GM19324 (cell line): ENCODE measurements around the gene KCNK17.

Experiments
- ATAC-seq: cut with Tn5 transposase; IDR thresholded peaks from one replicate; pipeline ENCODE4 v1.9.1; 2021; ENCODE audit warnings: mild to moderate bottlenecking, moderate library complexity; ENCODE audit not compliant: unreplicated experiment, low FRiP score

KCNK17 gene

DNA sequence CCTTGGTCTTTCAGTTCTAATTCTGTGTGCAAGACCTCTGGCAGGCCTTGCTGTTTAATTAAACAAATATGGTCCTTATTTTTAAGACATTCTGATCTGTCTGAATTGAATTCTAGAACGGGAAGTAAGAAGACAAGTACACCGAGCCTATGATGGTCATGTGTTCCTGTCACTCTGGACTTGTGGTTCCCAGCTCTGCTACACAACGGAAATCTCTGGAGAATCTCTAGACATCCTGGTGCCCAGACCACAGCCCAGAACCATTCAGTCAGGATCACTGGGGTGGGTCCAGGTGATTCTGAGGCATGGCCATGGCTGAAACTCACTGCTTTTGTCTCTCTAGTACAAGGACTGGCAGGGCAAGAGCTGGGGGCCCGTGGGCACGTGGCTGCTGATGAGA is 24.2 kb upstream of the KCNK17 start:
- no peak for ATAC-seq

DNA sequence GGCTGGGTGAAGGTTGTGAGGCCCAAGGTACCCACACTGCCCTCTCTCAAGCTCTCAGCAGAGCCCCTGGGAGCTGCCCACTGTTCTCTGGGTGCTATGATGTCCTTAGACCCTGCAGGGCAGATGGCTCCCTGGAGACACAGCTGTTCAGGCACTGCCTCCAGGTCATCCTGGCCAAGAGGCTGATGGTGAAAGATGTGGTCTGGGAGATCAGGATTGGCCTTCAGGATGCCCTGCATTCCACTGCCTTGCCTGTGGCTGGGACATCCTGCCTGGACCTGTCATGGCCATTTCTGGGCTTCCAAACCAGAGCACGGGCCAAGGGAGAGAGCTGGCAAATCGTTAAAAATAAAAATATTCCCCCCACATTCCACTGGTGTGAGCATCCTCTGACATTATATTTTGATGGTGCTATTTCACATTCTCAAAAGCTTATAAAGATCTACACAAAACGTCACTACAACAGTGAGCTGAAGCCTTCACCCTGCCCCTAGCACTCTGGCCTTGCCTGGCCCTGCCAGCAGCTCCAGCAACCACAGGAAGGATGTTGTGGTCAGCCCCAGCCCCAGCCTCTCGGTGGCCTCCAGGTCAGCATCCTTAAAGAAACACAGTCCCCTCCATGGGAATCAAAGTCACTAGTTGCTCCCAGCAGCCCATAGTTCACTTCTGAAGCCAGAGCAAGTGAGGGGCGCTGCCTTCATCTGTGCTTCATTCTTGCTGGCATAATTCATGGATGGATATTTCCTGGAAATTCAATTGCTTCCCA is 21.7 kb upstream of the KCNK17 start:
- no peak for ATAC-seq

DNA sequence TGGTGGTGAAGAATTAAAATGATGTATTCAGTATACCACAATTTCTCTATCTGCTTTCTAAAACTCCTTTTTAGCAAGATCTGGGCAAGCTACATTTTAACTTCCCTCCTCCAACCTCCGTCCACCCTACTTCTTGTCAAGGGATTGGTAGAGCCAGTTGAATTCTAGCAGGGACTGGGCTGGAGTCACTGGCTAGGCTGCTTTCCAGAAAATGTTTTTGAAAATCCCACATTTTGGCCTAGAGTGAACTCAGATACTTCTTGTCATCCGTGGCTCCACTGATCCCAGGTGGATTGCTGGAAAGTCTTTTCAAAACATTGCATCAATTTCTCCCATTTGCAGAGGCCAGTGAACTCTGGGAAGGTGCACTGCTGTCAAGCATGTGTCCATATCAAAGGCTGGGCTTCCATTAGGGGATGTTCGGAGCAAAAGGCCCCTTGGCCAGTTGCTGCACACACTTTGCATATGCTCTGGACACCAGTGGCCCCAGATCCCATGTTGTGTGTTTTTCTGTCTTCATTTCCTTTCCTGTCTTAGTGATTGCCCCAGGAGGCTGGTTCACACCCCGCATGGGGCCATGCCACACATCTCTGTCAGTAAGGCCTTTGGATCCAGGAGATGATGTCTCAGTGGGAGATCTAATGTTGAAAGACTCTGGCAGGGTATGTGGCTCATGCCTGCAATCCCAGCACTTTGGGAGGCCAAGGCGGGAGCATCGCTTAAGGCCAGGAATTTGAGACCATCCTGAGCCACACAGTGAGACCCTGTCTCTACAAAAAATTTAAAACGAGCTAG is 19.6 kb upstream of the KCNK17 start:
- ATAC-seq = no peak

DNA sequence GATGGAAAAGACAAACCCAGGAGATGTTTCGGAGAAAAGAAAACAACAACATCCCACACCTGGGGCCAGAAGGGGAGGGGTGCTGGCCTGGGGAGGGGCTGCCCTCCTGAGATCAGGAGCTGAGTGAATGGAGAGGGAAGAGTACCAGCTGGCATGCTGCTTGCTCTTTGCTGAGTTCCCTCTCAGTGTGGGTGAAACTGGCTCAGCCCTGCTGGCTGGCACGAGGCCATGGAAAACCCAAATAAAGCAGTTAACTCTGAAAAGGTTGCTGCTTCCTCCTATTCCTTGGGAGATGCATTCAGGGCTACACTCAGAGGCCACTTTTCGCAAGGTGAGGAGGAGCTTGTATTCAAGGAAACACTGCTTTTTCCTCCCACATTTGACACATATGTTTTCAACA is 16.3 kb upstream of the KCNK17 start:
- ATAC-seq = no peak

DNA sequence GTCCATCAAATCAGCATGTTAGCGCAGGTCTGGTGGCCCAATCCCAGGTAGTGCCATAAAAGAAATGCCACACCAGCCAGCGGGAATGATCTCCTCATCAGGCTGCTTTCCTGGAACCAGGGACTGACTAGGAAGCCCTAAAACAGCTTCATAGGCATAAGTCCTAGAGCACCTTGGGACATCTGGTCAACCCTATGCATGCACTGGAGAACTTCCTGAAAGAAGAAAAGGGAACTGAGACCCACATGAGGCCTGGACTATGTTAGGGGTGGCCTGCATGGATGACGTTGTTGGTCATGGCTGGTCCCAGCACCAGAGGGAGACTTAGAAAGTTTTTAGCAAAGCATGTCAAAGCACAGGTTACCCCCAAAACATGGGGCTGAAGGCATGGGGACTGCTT is 15.8 kb upstream of the KCNK17 start:
- ATAC-seq = no peak

DNA sequence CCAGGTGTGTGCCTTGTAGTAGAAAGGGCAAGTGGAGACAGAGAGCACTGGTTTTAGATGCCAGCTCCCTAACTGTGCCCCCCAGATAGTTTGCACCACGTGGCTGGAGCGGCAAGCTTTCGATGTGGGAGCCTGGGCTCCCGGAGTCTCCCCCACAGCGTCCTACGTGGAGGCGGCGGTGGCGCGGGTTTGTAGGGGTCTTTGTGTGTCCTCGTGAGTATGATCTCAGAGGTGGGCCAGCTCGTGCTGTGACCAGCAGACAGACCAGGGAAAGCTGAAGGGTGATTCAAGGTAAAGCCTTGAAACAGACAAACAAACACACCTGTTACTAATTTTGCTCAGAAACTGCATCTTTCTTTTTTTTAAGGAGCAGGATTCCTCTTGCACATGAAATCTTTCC is 13.8 kb upstream of the KCNK17 start:
- ATAC-seq = no peak

DNA sequence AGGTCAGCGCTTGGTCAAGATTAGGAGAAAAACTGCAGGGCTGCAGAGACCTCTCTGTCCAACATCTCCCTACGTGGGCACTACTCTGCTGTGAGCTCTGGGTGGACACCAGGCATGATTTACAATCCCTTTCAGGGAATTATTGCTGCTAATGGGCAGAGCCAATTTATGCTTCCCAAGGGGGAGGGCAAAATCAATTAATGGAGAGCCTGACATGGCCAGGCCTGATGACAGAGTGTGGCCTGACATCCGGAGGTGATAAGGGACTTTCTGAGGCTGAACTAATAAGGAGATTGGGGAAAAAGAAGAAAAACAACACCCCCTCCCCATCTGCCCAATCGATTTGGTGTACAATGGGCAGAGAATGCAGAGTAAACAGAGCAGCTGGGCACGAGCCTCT is 13.3 kb upstream of the KCNK17 start:
- ATAC-seq = no peak

DNA sequence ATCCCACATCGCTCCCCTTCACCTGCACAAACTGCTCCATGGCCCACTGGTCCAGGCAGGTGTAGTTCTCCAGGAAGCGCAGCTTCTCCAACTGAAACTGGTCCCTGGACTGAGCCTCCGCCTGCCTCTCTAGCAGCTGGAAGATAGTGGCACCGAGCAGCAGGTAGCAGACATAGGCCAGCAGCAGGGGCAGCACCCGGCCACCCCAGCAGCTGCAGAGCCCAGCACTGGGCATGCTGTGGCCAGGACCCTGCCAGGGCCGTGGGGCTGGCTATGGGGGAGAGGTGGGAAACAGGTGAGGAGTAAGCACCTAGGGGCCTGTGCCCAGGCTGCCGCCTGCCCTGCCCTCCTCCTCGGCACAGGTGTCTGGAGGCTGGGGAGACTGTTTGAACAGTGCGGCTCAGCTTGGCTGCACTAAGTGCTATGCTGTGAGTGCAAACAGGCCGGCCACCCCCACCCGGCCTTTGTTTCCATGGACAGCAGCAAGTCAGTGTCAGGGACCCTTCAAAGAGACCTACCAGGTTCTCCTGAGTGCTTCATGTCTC is 8.2 kb upstream of the KCNK17 start, which contains the start of gene KCNK16:
TSS of gene KCNK16 (minus strand) at position 397 of the 545 bp plus-strand sequence. CDS start at position 235, 162 bp downstream.
- ATAC-seq = no peak

DNA sequence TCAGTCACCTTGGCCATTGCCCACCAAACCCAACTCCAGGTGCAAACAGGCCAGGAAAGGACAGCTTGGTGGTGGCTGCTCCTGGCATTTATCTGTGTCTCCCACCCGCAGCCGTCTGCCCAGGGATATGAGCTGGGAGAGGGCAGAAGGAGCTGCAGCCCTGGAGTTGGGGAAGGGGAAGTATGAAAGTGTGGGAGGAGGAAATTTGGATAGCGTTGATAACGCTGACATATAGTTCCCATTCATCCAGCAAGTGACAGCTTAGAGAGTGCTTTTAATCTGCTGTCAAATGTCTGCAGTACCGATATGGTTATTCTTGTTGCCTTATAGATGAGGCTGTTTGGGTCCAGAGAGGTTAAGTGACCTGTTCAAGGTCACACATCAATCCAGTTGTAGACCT is 7.5 kb upstream of the KCNK17 start:
- no peak for ATAC-seq

DNA sequence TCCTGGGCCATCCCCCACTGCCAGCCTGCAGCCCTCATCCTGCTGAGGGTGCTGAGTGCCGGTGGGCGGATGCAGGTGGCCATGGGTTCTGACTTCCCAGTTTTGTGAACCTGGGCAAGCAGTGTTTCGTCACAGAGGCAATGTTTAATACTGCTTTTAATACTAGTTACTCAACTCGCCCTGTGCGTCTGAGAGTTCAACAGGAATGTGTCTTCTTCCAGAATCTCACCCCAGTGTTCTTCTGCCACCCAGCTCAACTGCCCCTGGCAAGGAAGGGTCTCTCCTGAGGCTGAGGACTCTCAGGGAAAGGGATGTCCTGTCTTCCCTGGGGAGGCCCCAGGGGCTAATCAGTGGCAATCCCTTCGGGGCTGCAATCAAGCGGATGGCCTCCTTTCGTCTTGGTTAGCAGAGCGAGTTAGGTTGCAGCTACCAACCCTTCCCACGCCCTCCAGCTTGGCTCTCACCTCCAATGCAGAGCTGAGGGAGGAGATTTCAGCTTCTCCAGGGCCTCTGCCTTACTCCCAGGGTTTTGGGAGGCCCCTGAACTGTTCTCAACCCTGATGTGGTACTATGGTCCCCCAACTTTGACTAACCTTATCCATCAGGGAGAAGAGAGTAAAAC is 6.3 kb upstream of the KCNK17 start:
- ATAC-seq = no peak

DNA sequence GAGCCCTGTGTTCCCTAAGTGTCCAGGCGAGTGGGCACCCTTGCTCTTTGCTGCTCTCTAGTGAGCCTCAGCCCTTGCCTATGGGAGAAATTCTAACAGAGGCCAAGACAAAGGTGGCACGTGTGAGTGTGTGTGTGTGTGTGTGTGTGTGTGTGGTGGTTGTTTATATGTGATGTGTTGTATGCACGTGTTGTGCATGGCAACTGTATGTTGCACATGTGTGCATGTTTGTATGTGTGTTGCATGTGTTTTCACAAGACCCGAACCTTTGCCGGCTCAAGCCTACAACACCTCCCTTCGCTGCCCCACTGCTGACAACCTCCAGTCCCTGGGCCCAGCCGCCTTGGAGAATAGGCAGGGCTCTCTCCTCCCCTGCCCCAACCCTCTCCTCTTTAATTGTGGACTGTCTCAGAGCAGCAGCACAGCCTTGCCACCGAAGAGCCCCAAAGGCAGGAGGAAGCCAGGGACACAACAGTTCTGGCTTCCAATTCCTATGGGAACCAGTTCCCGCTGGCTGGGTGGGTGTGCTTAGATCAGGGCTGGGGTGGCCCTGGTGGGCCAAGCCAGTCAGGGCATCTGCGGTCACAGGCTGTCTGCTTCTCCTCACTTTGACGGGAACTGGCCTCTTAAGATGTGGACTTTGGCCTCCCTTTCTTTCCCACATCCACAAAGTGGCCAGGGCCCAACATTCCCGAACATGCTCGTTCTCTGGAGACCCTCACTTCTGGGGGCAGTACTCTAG is 5.6 kb upstream of the KCNK17 start:
- ATAC-seq = no peak

DNA sequence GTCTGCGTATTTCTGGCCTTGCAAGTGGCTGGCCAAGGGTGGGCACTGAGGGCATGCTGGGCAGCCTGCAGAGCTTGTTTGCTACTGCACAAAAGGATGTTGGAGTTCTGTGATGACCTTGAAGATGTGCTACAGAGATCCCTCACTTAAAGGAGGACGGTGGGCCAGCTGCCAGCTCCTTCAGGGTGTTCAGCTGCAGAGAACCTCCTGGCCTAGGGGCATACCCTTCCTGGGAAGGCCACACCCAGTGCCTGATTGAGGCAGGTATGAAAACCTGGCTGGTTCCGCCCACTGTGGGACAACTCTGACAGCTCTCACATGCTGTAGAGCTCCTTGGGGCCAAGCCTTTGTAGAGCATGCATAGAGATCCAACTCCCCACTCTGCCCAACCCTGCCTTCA is 3.0 kb upstream of the KCNK17 start:
- no peak for ATAC-seq

DNA sequence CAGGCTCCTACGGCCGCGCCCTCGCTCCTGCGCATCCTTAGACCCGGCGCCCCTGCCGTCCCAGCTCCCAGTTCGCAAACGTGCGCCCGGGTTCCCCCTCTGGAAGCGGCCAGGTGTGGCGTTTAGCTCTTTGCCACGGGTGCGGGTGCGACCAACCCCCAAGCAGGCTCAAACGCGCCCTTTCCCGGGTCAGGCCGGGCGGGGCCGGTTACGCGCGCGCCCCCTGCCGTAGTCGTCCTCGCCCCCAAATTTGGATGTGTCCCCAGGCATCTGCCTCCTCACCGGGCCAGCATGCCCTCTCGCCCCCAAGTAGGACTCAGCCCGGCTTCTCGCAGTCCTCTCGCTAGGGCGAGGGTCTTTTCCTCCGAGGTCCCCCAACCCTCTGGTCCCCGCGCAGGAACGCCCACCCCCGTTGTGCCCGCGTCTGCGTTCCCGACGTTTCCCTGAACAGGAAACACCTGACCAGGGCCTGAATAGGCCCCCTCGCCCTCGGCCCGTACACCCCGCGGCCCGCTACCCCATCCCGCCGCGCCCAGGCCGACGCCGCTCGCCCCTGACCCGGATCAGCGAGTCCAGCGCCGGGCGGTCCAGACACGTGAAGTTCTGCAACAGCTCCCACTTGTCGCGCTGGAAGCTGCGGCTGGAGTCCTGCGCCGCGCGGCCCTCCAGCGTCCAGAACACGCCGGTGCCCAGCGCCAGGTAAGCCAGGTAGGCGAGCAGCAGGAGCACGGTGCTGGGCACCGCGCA is 520 bp downstream of the KCNK17 start:
- ATAC-seq = no peak

DNA sequence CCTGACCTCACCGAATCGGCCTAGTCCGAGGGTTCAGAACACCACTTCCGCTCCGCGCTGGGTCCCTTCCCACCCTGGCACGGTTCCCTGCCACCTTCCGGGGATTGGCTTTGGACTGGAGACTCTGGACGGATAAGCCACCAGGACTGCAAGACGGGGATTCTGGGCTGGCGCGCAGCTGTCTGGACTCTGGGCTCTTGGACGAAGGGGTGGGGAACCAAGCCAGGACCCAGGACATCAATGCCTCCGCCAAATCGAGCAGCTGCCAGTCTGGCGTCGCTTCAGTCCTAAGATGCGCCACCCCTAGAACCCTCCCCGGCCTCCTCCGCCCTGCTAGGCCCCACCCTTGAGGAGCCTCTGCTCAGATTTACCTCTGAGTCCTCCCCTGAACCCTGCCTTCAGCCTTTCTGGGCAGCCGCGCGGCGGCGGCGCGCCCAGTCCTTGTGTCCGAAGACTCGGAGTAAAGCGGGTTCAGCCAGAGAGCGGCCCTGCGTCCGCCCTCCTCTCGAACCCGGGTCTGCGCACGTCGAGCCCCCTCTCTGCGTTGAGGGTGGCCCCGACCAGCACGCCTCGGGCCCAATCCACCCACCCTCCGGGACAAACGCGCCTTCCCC is 1.2 kb downstream of the KCNK17 start:
- ATAC-seq = no peak

DNA sequence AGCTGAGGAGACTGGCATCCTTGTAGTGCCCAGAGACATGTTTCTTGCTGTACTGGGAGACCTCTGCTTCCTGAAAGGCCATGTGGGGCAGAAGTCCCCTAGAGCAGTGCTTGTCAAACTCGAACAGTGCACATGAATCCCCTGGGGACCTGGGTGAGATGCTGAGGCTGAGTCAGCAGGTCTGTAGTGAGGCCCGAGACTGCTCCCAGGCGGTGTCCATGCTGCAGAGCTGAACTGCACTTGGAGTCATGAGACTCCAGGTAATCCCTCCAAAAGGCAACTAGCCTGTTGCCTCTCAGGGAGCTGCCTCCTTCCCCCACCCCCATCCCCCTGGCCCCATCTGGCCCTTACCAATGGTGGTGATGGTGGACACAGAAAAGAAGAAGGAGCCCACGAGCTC is 3.7 kb downstream of the KCNK17 start:
- ATAC-seq = no peak

DNA sequence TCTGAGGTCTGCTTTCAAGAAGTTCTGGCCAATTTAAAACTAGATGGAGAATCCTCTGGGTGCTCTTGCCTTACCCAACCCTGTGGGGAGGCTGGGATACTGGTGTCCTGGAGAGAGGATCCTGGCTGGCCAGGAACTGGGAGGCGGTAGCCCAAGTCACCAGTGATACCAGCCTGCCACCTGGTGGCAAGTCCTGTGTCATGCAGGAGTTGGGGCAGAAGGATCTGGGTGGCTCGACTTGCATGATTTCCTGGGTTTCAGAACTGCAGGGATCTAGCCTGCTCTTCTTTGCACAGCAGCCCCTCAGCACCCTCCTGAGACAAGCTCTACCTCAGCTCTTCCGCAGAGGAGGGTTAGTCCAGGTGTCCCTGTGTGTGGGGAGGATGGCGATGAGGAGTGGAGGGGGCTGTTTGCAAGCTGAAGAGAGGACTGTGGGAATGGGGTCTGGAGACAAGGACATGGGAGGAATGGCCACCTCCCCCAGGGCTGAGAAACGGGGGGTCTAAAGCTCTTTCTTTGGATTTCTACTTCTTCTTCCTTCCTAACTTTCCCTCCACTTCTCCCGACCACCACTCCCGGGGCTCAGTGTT is 4.2 kb downstream of the KCNK17 start:
- no peak for ATAC-seq

DNA sequence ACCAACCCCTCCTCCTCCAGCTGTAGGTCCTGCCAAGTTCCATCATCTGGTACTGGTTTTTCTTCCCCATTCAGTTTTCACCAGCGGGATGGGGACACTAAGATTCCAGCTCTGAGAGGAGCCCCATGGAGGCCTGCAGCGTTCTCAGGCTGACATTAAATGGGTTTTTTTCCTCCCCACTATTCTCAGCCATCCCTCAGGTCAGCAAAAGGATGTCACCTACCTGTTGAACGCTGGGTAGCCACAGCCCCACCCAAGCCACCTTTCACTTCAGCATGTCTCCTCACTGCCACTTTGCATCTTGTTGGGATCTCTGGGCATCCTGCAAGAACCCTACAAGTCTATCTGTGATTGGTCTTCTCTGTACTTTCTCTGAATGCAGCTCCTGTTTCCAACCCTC is 6.8 kb downstream of the KCNK17 start:
- ATAC-seq = no peak

DNA sequence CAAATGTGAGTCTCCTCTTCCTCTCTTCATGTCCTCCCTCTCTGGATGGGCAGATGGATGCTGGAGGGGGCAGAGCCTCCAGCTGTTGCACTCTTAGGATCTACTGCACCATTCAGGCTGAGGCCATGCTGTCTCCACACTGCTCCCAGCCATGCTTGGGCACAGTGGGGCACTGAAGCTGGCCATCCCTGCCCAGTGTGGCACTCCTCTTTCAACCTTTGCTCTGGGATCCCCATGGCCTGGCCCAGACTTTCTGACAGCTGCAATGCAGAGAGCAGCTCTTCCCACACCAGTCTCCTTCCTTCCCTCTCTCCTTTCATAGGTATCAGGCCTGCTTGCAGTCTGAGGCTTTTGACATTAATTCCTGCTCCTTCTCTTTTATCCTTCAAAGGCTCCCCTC is 9.3 kb downstream of the KCNK17 start:
- no peak for ATAC-seq
